ENCODE results near the gene KLHL3. TPM values are rescaled to one million over a fixed set of nuclear protein-coding genes. Genes with fewer than 3 reads are reported as not detected.

The KLHL3 gene
- total RNA-seq, 1 donor from 2014 or later = 5.7 TPM

- H3K36me3 Mint-ChIP-seq (ENCODE audit: unreplicated experiment) = no peaks in the 10 kb centered on the region
- no peak overlapping the region for H3K27ac Mint-ChIP-seq (ENCODE audit: unreplicated experiment)
- H3K9me3 Mint-ChIP-seq (ENCODE audit: unreplicated experiment) = no peaks in the 10 kb centered on the region
- H3K4me3 Mint-ChIP-seq (ENCODE audit: unreplicated experiment) = no peak overlapping the region
- TF ChIP-seq, protein P1, sequence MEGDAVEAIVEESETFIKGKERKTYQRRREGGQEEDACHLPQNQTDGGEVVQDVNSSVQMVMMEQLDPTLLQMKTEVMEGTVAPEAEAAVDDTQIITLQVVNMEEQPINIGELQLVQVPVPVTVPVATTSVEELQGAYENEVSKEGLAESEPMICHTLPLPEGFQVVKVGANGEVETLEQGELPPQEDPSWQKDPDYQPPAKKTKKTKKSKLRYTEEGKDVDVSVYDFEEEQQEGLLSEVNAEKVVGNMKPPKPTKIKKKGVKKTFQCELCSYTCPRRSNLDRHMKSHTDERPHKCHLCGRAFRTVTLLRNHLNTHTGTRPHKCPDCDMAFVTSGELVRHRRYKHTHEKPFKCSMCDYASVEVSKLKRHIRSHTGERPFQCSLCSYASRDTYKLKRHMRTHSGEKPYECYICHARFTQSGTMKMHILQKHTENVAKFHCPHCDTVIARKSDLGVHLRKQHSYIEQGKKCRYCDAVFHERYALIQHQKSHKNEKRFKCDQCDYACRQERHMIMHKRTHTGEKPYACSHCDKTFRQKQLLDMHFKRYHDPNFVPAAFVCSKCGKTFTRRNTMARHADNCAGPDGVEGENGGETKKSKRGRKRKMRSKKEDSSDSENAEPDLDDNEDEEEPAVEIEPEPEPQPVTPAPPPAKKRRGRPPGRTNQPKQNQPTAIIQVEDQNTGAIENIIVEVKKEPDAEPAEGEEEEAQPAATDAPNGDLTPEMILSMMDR (IDR thresholded peaks at IDR 0.05; ENCODE audit: partially characterized antibody, unreplicated experiment) = no peak
- H3K4me1 Mint-ChIP-seq (ENCODE audit: low read depth, unreplicated experiment) = no peaks in the 10 kb centered on the region
- H3K27me3 Mint-ChIP-seq (ENCODE audit: unreplicated experiment) = peaks cover 1% of the 10 kb centered on the region
- DNase-seq = no peak
These were observed 111.0 kb downstream of the KLHL3 start for GRCh38 chr5:137624786-137625349.

DNA sequence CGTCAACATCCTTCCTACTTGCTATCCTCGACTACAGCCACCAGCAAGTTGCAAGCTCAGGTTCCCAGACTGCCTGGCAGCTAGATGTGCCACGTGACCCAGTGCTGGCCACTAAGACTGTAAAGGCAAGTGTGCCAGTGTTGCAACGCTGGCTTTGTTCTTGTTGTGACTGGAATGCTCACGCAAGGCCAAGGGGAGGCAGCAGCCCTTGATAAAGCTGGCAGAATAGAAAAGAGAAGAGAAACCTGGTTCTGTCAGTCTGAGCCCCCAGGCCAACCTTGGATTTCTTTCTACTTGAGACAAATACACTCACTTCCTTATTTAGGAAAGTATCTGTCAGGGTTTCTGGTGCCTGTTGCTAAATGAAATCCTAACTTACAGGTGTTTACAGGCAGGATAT lies 113.0 kb downstream of the KLHL3 start:
- Mint-ChIP-seq H3K4me3 (ENCODE audit: unreplicated experiment) (no peak overlapping the region), H3K27ac (ENCODE audit: unreplicated experiment) (no peak overlapping the region), H3K36me3 (ENCODE audit: unreplicated experiment) (no peaks in the 10 kb centered on the region), H3K27me3 (ENCODE audit: unreplicated experiment) (peaks cover 1% of the 10 kb centered on the region), H3K4me1 (ENCODE audit: low read depth, unreplicated experiment) (no peaks in the 10 kb centered on the region), H3K9me3 (ENCODE audit: unreplicated experiment) (peaks cover 1% of the 10 kb centered on the region)
- no peak for DNase-seq
- TF ChIP-seq, protein P1 (IDR thresholded peaks at IDR 0.05; ENCODE audit: partially characterized antibody, unreplicated experiment) = no peak

DNA sequence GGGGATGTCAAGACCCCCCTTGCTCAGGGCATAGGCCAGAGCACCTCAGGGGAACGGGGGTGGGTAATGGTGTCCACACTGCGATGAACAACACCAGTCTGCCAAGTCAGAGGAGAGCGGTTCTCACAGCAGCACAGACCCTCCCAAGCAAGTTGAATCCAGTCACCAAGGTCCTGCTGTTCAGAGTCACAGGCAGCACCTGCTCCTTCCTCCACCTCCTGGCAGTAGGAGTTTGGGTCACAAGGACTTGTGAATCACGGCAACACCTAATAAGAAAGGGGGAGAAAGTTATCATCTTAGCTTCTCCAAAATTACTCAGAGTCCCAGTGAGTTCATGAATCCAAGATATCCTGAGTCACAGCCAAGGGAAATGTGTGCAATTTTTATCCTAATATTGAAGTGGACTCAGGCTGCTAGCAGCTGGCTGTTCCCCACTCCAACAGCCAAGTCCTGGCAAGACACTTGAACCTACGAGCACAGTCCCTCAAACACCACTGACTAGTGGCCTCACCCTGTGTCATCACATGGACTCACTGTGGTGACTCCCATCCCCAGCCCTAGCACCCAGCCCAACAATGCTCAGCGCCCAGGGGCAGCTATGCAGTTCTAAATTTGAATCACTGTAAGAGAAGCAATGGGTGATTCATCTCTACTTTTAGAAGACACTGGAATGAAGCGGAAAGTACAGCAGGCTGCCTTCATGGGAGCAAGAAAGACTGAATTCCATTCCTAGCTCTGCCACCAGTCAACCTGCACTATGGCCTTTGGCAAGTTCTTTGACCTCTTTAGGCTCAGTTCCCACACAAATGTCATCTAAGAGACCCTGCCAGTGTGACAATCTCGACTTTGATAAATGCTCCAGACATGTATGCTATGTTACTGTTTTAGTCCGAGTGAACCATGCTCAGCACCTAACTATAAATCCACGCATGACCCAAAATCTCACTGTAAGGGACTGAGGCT lies 113.7 kb downstream of the KLHL3 start:
- Mint-ChIP-seq H3K9me3 (ENCODE audit: unreplicated experiment) (peaks cover 1% of the 10 kb centered on the region), H3K4me1 (ENCODE audit: low read depth, unreplicated experiment) (no peaks in the 10 kb centered on the region), H3K4me3 (ENCODE audit: unreplicated experiment) (no peak overlapping the region), H3K27me3 (ENCODE audit: unreplicated experiment) (peaks cover 1% of the 10 kb centered on the region), H3K36me3 (ENCODE audit: unreplicated experiment) (no peaks in the 10 kb centered on the region), H3K27ac (ENCODE audit: unreplicated experiment) (no peak overlapping the region)
- DNase-seq = no peak
- TF ChIP-seq, protein P1 (IDR thresholded peaks at IDR 0.05; ENCODE audit: partially characterized antibody, unreplicated experiment) = no peak

- H3K4me1 Mint-ChIP-seq (ENCODE audit: low read depth, unreplicated experiment) = no peaks in the 10 kb centered on the region
- H3K27ac Mint-ChIP-seq (ENCODE audit: unreplicated experiment) = no peak overlapping the region
- TF ChIP-seq, protein P1 (IDR thresholded peaks at IDR 0.05; ENCODE audit: partially characterized antibody, unreplicated experiment) = no peak
- peaks cover 1% of the 10 kb centered on the region for H3K9me3 Mint-ChIP-seq (ENCODE audit: unreplicated experiment)
- H3K4me3 Mint-ChIP-seq (ENCODE audit: unreplicated experiment) = no peak overlapping the region
- no peak for DNase-seq
- no peaks in the 10 kb centered on the region for H3K36me3 Mint-ChIP-seq (ENCODE audit: unreplicated experiment)
- H3K27me3 Mint-ChIP-seq (ENCODE audit: unreplicated experiment) = peaks cover 1% of the 10 kb centered on the region
These were observed 114.6 kb downstream of the KLHL3 start for GRCh38 chr5:137621306-137621705.

Data from glutamatergic neuron (in vitro differentiated cells).